ENCODE results near the gene TOMM6.
"Not testable (repeated sequence)": the region's sequence is repeated elsewhere in the genome, so short reads cannot be mapped to it uniquely, and the experiment has no call there.

TOMM6 gene

GRCh38 chr6:41786451-41787218 is 859 bp upstream of the TOMM6 start:
- DNase-seq = peak; percentile 79

- DNase-seq = no peak
Observed at GRCh38 chr6:41789390-41789724, 1.9 kb downstream of the TOMM6 start.

- no peak for DNase-seq
Observed at GRCh38 chr6:41790045-41790444, 2.6 kb downstream of the TOMM6 start.

- no peak for DNase-seq
Observed at GRCh38 chr6:41791305-41791704, 3.8 kb downstream of the TOMM6 start.

GRCh38 chr6:41791984-41792383 is 4.5 kb downstream of the TOMM6 start:
- DNase-seq = no peak

- no peak for DNase-seq
Observed at GRCh38 chr6:41796474-41796873, 9.0 kb downstream of the TOMM6 start.

- DNase-seq = no peak
Observed at GRCh38 chr6:41798901-41799558, 11.5 kb downstream of the TOMM6 start.

GRCh38 chr6:41799559-41799911 is 12.0 kb downstream of the TOMM6 start:
- DNase-seq = no peak

GRCh38 chr6:41801380-41801779 is 13.9 kb downstream of the TOMM6 start:
- no peak for DNase-seq

GRCh38 chr6:41805830-41806774 is 18.6 kb downstream of the TOMM6 start:
- DNase-seq = no peak

GRCh38 chr6:41811095-41811494 is 23.6 kb downstream of the TOMM6 start:
- no peak for DNase-seq

GRCh38 chr6:41811946-41812345 is 24.5 kb downstream of the TOMM6 start:
- DNase-seq = not testable (repeated sequence)

GRCh38 chr6:41813469-41813868 is 26.0 kb downstream of the TOMM6 start:
- DNase-seq = no peak

GRCh38 chr6:41813956-41814355 is 26.5 kb downstream of the TOMM6 start:
- no peak for DNase-seq

GRCh38 chr6:41814629-41815028 is 27.1 kb downstream of the TOMM6 start:
- no peak for DNase-seq

- DNase-seq = no peak
Observed at GRCh38 chr6:41815587-41815986, 28.1 kb downstream of the TOMM6 start.

GRCh38 chr6:41818271-41819054 is 31.0 kb downstream of the TOMM6 start:
- DNase-seq = no peak

- no peak for DNase-seq
Observed at GRCh38 chr6:41821266-41821665, 33.8 kb downstream of the TOMM6 start.

- no peak for DNase-seq
Observed at GRCh38 chr6:41822021-41822420, 34.5 kb downstream of the TOMM6 start.

- no peak for DNase-seq
Observed at GRCh38 chr6:41823178-41823577, 35.7 kb downstream of the TOMM6 start.

GRCh38 chr6:41824571-41825569 is 37.4 kb downstream of the TOMM6 start:
- no peak for DNase-seq

Data from CD4-positive, alpha-beta T cell treated with Interferon gamma for 1 hour (primary cell).